Measurements from ENCODE around the gene MRPL48. TPM values are rescaled to one million over a fixed set of nuclear protein-coding genes. Genes with fewer than 3 reads are reported as not detected.

MRPL48 gene
- total and polyA plus RNA-seq, 2 of the 8 experiments (the other 6 are each of a cell fraction or from before 2014, with no cell fraction given), result 34.9 to 59.9 TPM

- no peak for TF ChIP-seq CHD7 (IDR thresholded peaks at IDR 0.05; ENCODE audit: insufficient replicate concordance, low read length)
These were observed 78.9 kb downstream of the MRPL48 start (continued) for GRCh38 chr11:73866586-73866996.
